Large intestine (tissue), 3 donors: ENCODE data around the gene RCAN3. TPM values are rescaled to one million over a fixed set of nuclear protein-coding genes. Genes with fewer than 3 reads are reported as not detected.
"Not testable (repeated sequence)": the region's sequence is repeated elsewhere in the genome, so short reads cannot be mapped to it uniquely, and the experiment has no call there.

Experiments
- DNase-seq, 2 donors: peaks; one replicate each; pipeline versions ENCODE4 v3.0.0 to v3.0.0-alpha.2; 2013
- H3K27ac ChIP-seq: one replicate; pipeline ENCODE4 v1.5.1; 2013; ENCODE audit warnings: low read length
- H3K27me3 ChIP-seq: 2 replicates; pipeline ENCODE4 v1.6.1; 2013; ENCODE audit warnings: low read length; ENCODE audit not compliant: control insufficient read depth, insufficient read depth
- H3K36me3 ChIP-seq: 2 replicates; pipeline ENCODE4 v1.6.1; 2013; ENCODE audit warnings: low read length; ENCODE audit not compliant: control insufficient read depth, insufficient read depth
- H3K4me1 ChIP-seq: one replicate; pipeline ENCODE4 v1.6.1; 2013; ENCODE audit warnings: low read length; ENCODE audit not compliant: control insufficient read depth, insufficient read depth
- H3K4me3 ChIP-seq: one replicate; pipeline ENCODE4 v1.5.1; 2013; ENCODE audit warnings: low read length
- H3K9me3 ChIP-seq: one replicate; pipeline ENCODE4 v1.6.1; 2013; ENCODE audit warnings: mild to moderate bottlenecking, low read depth, low read length, moderate library complexity; ENCODE audit not compliant: control insufficient read depth
- WGBS: methylation state at CpG from one replicate; pipeline ENCODE4 v1.1.5; 2013; ENCODE audit warnings: low lambda C conversion rate; ENCODE audit not compliant: insufficient coverage; 5-methylcytosine and 5-hydroxymethylcytosine counted together
- polyA plus RNA-seq: library from polyadenylated mRNA; unstranded; fragments of 120-200 nt; gene quantifications from one replicate; pipeline ENCODE4 v1.2.1, GENCODE V29; 2013

Gene RCAN3
- polyA plus RNA-seq, 1 donor = 10.1 TPM

DNA sequence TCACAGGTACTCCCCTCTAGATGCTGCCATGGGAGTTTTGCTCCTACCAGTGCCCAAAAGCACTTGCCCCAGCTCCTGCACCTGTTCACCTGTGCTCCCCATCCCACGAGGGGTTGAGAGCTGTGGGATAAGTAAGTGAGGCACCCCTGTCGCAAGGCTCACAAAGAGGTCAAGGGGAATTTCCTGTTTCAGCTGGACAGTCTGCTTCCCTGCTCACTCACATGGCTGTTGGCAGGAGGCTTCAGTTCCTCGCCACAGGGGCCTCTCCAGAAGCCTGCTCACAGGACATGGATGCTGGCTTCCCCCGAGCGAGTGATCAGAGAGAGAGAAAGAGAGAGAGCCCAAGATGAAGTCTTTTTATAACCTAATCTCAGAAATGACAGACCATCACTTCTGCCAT lies 44.6 kb downstream of the RCAN3 start:
- no peak overlapping the region for H3K4me3 ChIP-seq
- no peak for DNase-seq
- no peaks in the 10 kb centered on the region for H3K27me3 ChIP-seq
- no CpG with 5 or more reads among the region's 5 CpGs for WGBS
- peaks cover 19% of the 10 kb centered on the region for H3K4me1 ChIP-seq
- H3K9me3 ChIP-seq = no peaks in the 10 kb centered on the region
- no peak overlapping the region for H3K27ac ChIP-seq
- H3K36me3 ChIP-seq = no peaks in the 10 kb centered on the region

DNA sequence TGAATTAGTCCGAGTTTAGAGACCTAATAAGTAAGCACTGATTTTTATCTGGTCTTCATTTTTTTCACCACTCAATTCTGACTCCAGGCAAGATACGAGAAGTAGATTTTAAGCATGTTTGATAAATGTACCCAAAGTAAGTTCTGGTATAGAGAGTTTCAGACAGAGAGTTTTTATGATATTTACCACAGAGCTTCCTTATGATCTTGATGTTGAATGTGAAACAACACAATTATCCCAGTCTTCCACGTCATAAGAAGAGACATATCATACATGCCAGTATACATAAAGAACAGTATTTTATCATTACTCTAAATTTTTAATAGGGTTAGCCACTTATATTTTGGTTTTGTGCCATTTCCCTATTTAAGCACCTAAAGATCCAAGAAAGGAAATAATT lies 45.4 kb downstream of the RCAN3 start:
- Histone ChIP-seq H3K36me3 (no peaks in the 10 kb centered on the region), H3K27me3 (no peaks in the 10 kb centered on the region), H3K9me3 (no peaks in the 10 kb centered on the region), H3K4me1 (peaks cover 23% of the 10 kb centered on the region), H3K4me3 (no peak overlapping the region), H3K27ac (no peak overlapping the region)
- WGBS = no CpG with 5 or more reads among the region's 3 CpGs
- no peak for DNase-seq

DNA sequence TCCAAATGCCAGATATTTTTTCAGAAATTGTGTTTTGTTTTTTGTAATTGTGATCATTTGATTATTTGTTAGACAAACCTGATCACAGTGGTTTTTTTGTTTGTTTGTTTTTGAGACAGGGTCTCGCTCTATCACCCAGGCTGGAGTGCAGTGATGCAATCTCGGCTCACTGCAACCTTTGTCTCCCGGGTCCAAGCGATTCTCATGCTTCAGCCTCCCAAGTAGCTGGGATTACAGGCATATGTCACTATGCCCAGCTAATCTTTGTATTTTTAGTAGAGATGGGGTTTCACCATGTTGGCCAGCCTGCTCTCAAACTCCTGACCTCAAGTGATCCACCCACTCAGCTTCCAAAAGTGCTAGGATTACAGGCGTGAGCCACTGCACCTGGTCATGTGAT lies 46.6 kb downstream of the RCAN3 start:
- H3K4me1 ChIP-seq = peaks cover 23% of the 10 kb centered on the region
- WGBS = no CpG with 5 or more reads among the region's 5 CpGs
- DNase-seq = peak in 1 of 2 donors; percentile 61

DNA sequence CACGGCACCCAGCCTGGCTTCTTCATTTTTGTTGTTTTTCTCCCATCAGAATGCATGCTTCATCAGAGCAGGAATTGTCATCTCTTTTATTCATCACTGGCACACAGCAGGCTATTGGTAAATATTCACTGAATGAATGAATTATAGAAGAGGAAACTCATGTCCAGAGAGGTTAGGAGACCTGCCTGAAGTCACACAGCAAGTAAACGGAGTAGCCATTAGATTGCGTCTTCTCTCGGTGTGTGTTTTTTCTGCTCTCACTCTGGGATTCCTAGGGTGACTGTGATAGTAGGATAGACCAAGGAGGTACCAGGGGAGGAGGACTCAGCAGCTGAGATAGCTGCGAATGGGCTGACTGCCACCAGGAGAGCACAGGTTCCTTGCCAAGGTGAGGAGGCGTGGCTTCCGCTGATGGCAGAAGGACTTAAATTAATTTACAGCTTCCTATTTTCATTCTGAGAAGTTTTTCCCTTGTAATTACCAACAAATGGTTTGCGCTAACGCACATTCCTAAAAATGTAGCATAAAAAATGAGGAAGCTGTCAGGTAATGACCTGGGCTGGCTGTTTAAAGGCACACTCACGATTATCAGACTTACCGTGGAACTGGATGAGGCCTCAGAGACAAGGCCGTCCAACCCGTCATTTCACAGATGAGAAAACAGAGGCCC lies 48.8 kb downstream of the RCAN3 start:
- no CpG with 5 or more reads among the region's 13 CpGs for WGBS
- peak overlapping the region; percentile 87 for H3K27ac ChIP-seq
- H3K4me1 ChIP-seq = peaks cover 28% of the 10 kb centered on the region
- H3K36me3 ChIP-seq = no peaks in the 10 kb centered on the region
- DNase-seq = peak in 1 of 2 donors; percentile 78
- no peaks in the 10 kb centered on the region for H3K9me3 ChIP-seq
- H3K4me3 ChIP-seq = no peak overlapping the region
- H3K27me3 ChIP-seq = peaks cover 9% of the 10 kb centered on the region

More for the DNA sequence above, 46.6 kb downstream of the RCAN3 start:
- H3K4me3 ChIP-seq, H3K9me3 ChIP-seq, H3K27me3 ChIP-seq, H3K36me3 ChIP-seq: not testable (repeated sequence)
- H3K27ac ChIP-seq = peak overlapping the region; percentile 54

DNA sequence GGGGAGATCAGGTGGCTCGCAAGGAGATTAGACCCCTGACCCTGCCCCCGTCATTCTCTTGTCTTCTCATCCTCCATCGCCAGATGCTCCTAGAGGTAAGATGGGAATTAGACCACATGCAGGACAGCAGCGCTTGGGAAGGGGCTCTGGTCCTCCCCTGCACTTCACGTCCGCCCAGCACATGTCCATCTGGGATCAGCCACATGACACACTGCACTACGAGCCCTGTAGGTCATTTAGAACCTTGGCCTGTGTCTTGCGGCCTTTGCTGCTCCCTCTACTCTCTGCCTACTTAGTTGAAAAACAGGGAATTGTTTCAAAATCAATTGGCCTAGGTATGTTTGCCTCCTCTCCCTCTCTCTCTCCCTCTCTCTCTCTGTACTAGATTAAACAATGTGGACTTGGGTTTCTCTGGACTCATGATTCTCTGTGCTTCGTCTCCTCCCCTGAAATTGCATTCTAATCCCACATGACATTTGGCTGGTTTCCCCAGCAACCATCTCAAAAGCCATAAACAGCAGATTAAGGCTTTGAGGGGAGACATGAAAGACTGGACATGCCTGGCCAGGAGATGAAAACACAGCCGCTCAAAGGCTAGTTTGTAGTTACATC lies 49.4 kb downstream of the RCAN3 start:
- no peaks in the 10 kb centered on the region for H3K9me3 ChIP-seq
- peak overlapping the region; percentile 87 for H3K27ac ChIP-seq
- WGBS = no CpG with 5 or more reads among the region's 10 CpGs
- no peaks in the 10 kb centered on the region for H3K36me3 ChIP-seq
- DNase-seq = peak; percentile 86 to 94
- H3K4me1 ChIP-seq = peaks cover 33% of the 10 kb centered on the region
- H3K27me3 ChIP-seq = peaks cover 11% of the 10 kb centered on the region
- no peak overlapping the region for H3K4me3 ChIP-seq

DNA sequence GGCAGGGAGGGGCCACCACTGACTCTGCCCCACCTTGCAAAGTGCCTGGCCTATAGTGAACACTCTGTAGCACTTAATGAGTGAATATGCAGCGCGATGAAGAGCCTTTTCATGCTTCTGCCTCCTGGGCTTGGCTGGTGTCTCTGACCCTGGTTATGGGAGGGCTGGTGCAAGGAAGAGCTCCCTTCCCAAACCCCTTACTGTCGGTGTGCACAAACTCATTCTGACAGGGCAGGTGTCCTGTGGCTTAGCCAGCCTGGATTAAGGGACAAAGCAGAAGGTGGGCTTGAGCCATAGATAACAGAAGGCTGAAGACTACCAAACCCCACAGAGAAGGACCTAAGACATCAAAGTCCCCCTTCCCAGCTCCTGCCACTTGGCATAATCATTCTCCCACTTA lies 51.3 kb downstream of the RCAN3 start:
- WGBS = no CpG with 5 or more reads among the region's 3 CpGs
- Histone ChIP-seq H3K9me3 (no peaks in the 10 kb centered on the region), H3K36me3 (no peaks in the 10 kb centered on the region), H3K27ac (no peak overlapping the region), H3K27me3 (peaks cover 11% of the 10 kb centered on the region), H3K4me3 (no peak overlapping the region), H3K4me1 (peaks cover 46% of the 10 kb centered on the region)
- no peak for DNase-seq

DNA sequence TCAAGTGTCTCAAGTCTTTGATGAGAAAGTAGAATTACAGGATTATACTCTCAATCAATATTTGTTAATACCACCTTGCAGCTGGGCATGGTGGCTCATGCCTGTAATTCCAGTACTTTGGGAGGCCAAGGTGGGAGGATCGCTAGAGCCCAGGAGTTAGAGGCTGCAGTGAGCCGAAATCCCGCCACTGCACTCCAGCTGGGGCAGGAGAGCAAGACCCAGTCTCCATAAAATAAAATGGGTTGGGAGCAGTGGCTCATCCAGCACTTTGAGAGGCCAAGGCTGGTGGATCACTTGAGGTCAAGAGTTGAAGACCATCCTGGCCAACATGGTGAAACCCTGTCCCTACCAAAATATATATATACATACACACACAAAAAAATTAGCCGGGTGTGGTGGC lies 52.1 kb downstream of the RCAN3 start:
- H3K36me3 ChIP-seq = no peaks in the 10 kb centered on the region
- no peak for DNase-seq
- peaks cover 11% of the 10 kb centered on the region for H3K27me3 ChIP-seq
- H3K4me3 ChIP-seq = no peak overlapping the region
- no peak overlapping the region for H3K27ac ChIP-seq
- WGBS = no CpG with 5 or more reads among the region's 4 CpGs
- H3K4me1 ChIP-seq = peaks cover 47% of the 10 kb centered on the region
- no peaks in the 10 kb centered on the region for H3K9me3 ChIP-seq

DNA sequence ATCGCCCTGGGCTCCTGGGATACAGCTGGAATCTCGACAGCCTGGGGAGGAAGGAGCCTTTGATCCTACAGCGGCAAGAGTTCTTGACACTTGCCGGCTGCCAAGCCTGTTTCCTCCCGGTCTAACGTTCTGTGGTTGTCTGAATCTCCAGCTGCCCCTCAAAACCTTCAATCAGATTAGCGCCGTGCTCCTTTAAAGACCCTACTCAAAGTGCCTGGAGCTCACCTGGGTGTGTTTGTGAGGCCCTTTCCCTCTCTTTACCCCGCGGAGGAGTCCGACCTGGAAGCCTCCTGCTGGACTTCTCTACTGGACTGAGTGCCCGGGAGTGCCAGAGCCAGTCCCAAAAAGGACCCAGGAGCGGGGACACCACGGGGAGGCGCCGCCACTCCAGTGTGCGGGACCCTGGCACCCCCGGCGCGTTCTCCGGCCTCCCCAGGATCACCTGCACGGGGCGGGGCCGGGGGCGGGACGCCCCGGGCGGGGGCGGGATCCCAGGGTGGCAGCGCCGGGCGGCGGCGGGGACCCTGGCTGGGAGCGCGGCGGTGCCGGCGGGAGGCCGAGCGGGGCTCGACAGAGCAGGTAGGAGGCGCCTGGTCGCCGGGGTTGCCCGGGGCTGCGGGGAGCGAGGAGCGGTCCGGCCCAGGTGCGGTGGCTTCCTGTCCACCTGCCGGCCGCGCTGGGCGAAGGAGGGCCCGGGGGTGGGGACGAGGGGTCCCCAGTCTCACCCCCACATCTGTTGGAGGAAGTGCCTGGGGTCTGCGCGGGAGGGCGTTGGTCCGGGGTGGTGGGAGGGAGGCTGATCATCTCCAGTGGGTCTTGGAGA lies 53.2 kb downstream of the RCAN3 start, which contains the start of gene NCMAP:
TSS of gene NCMAP (plus strand) at position 497 of the 823 bp plus-strand sequence. CDS start 39,344 bp downstream, outside the sequence.
- WGBS = no CpG with 5 or more reads among the region's 61 CpGs
- H3K9me3 ChIP-seq = no peaks in the 10 kb centered on the region
- peak within 1 kb of the TSS; percentile 77 for H3K4me3 ChIP-seq
- no peaks in the 10 kb centered on the region for H3K36me3 ChIP-seq
- peaks cover 11% of the 10 kb centered on the region for H3K27me3 ChIP-seq
- peak in 1 of 2 donors; percentile 77 for DNase-seq
- H3K27ac ChIP-seq = peak within 1 kb of the TSS; percentile 98
- peaks cover 50% of the 10 kb centered on the region for H3K4me1 ChIP-seq

DNA sequence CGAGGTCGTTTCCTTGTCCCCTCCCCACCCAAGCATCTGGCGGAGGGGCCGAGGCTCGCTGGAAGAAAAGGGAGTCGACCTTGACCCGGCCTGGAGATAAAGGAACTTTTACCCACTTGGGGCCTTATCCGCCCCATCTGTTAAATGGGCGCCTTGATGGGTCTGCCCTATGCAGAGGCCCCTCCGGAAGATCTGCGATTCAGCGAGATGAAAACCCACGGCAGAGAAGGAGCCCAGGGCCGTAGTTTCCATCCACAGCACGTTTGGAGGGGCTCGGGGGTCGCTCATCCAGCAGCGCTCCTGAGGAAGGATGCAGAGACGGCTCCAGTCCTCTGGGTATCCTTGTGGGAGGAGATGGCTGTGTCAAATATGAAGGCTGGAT lies 53.8 kb downstream of the RCAN3 start:
- peaks cover 45% of the 10 kb centered on the region for H3K4me1 ChIP-seq

DNA sequence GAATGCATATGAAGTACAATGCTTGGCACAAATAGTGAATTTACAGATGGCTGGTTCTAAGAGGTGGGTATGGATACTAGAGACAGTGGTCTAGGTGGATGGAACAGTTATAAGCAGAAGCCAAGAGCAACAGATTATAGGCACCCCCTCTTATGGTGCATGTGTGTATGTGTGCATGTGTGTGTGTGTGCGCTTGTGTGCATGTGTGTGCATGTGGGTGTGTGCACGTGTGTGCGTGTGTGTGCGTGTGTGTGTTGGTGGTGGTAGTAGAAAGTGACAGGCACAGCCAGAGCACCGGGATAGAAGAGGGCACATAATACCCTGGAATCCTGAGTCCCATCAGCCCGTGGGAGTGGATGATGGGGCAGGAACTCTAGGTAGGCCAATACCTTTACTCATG lies 54.6 kb downstream of the RCAN3 start:
- H3K27me3 ChIP-seq = peaks cover 11% of the 10 kb centered on the region
- no CpG with 5 or more reads among the region's 6 CpGs for WGBS
- no peak overlapping the region for H3K4me3 ChIP-seq
- peak overlapping the region; percentile 79 for H3K27ac ChIP-seq
- no peak for DNase-seq
- no peaks in the 10 kb centered on the region for H3K9me3 ChIP-seq
- H3K4me1 ChIP-seq = peaks cover 40% of the 10 kb centered on the region
- H3K36me3 ChIP-seq = no peaks in the 10 kb centered on the region

More for the DNA sequence above, 53.8 kb downstream of the RCAN3 start:
- Histone ChIP-seq H3K36me3 (no peaks in the 10 kb centered on the region), H3K4me3 (peak overlapping the region; percentile 66), H3K9me3 (no peaks in the 10 kb centered on the region), H3K27ac (peak overlapping the region; percentile 77), H3K27me3 (peaks cover 11% of the 10 kb centered on the region)
- 65% methylated on average over 4 of the region's 19 CpGs for WGBS
- no peak for DNase-seq
